Vagina (tissue), 2 donors: ENCODE data around the gene CCR6.

Experiments
- CTCF ChIP-seq, 3 experiments: fragments of 450-650 bp in 2 of 3; fragments of 200-600 bp in 1 of 3; sonication (generic) in 1 of 3; IDR thresholded peaks; one replicate each; pipeline ENCODE4 v1.5.1; 2017 to 2019; ENCODE audit warnings: antibody characterized with exemption in 3 of 3, mild to moderate bottlenecking in 2 of 3, moderate library complexity in 2 of 3
- POLR2AphosphoS5 ChIP-seq, 2 donors: sonication (generic); formaldehyde crosslinking; IDR thresholded peaks; one replicate each; pipeline ENCODE4 v1.9.0; 2017; ENCODE audit warnings: antibody characterized with exemption in 2 of 2, mild to moderate bottlenecking in 2 of 2, low read depth in 1 of 2; ENCODE audit not compliant: insufficient read depth in 1 of 2

GRCh38 chr6:167129562-167129961 is 6.7 kb downstream of the CCR6 start:
- TF ChIP-seq CTCF (IDR thresholded peaks at IDR 0.05) (no peak), POLR2AphosphoS5 (IDR thresholded peaks at IDR 0.05; ENCODE audit: insufficient read depth in 1 of 2, low read depth in 1 of 2) (no peak)
